Stimulated activated CD4-positive, alpha-beta T cell treated with anti-CD3 and anti-CD28 coated beads, Interleukin-1b, Interleukin-23, amount 100 ng/mL, for 24 hours (primary cell): Measurements from ENCODE around the gene COPE.
"Not testable (repeated sequence)": the region's sequence is repeated elsewhere in the genome, so short reads cannot be mapped to it uniquely, and the experiment has no call there.

Source experiments
- DNase-seq, 4 experiments: peaks; one replicate each; pipeline ENCODE4 v3.0.0-alpha.2; 2020; ENCODE audit warnings: low read depth in 4 of 4, low spot score in 1 of 4

The COPE gene

GRCh38 chr19:18908917-18909619 is 10.1 kb downstream of the COPE start:
- no peak for DNase-seq

GRCh38 chr19:18906605-18907519 is 12.3 kb downstream of the COPE start:
- no peak for DNase-seq

- no peak for DNase-seq
Measured at GRCh38 chr19:18905513-18906236, 13.5 kb downstream of the COPE start.

GRCh38 chr19:18905058-18905456 is 14.1 kb downstream of the COPE start:
- DNase-seq = no peak

- DNase-seq = no peak
Measured at GRCh38 chr19:18904334-18905057, 14.7 kb downstream of the COPE start.

GRCh38 chr19:18903156-18904037 is 15.8 kb downstream of the COPE start:
- no peak for DNase-seq

- DNase-seq = not testable (repeated sequence)
Measured at GRCh38 chr19:18902519-18902918, 16.7 kb downstream of the COPE start.

- DNase-seq = no peak
Measured at GRCh38 chr19:18901491-18901890, 17.7 kb downstream of the COPE start.

- DNase-seq = no peak
Measured at GRCh38 chr19:18900700-18901481, 18.3 kb downstream of the COPE start.

GRCh38 chr19:18899624-18900560 is 19.3 kb downstream of the COPE start:
- DNase-seq = no peak

GRCh38 chr19:18898607-18899408 is 20.4 kb downstream of the COPE start:
- DNase-seq = no peak

GRCh38 chr19:18898081-18898606 is 21.0 kb downstream of the COPE start:
- DNase-seq = no peak

GRCh38 chr19:18897094-18898029 is 21.8 kb downstream of the COPE start:
- DNase-seq = no peak

- no peak for DNase-seq
Measured at GRCh38 chr19:18896421-18896841, 22.8 kb downstream of the COPE start.

- no peak for DNase-seq
Measured at GRCh38 chr19:18895824-18896341, 23.3 kb downstream of the COPE start, which contains the start of gene CERS1. Gene CERS1, minus strand, starts transcription at chr19:18896158. Its CDS starts 86 bp downstream, at chr19:18896072.
